GM18858 (cell line): Measurements from ENCODE around the gene EDN1.
"Not testable (repeated sequence)": the region's sequence is repeated elsewhere in the genome, so short reads cannot be mapped to it uniquely, and the experiment has no call there.

Experiments used
- ATAC-seq: cut with Tn5 transposase; IDR thresholded peaks from one replicate; pipeline ENCODE4 v1.9.1; 2021; ENCODE audit not compliant: unreplicated experiment

Gene EDN1

DNA sequence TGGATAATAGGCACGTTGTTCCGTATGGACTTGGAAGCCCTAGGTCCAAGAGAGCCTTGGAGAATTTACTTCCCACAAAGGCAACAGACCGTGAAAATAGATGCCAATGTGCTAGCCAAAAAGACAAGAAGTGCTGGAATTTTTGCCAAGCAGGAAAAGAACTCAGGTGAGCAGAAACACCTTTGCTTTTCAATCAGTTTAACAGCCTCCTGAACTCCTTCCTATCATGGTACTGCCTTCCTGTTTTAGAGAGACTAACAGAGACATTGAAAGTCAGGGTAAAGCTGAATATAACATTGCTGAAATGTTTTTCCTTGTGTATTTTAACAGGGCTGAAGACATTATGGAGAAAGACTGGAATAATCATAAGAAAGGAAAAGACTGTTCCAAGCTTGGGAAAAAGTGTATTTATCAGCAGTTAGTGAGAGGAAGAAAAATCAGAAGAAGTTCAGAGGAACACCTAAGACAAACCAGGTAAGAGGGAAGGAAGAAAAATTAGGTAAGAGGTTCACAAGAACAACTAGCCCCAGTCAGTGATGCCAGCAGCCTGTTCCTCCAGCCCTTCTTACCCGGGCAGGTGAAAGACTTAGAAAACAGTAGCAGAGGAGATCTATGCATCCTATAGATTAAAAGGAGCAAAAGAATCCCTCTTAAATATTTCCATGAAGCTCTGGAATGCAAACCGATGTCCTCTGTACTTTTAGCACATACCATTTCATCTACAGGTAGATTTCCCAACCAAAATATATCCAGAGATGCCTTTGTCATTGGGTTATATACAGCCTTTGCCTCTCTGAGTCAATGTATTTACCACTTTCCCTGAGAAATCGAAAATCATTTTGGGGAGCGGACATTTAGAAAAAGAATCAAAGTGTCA, 4.0 kb downstream of the EDN1 start:
- no peak for ATAC-seq

DNA sequence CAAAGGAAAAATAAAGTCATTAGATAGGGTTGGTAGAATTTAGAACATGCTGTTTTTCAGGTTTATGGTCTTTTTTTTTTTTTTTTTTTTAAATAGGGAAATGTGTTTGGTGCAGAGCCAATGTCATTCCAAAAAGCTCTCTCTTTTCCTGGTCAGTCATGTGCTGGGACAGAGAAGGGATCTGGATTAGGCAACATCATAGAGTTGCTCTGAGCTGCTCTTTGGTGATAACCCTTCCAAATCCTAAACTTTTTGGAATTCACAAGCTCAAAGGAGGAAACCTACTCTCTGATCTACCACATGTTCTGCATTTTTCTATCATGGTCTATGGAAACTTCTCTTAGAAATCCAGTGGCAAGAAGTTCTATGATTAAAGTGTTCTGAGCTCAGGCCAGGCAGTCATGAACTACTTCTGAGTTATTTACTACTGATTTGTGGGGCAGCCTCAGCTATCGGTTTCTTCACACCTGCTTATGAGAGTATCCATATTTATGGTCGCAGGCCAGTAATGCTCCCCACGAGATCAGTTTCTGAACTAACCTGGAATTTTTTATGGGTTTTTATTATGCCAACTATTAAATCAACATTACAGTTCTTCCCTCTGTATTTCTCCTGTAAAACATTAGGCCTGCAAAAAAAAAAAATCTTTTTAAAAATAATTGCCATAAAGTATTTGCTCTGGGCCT, 4.8 kb downstream of the EDN1 start:
- ATAC-seq: no peak

DNA sequence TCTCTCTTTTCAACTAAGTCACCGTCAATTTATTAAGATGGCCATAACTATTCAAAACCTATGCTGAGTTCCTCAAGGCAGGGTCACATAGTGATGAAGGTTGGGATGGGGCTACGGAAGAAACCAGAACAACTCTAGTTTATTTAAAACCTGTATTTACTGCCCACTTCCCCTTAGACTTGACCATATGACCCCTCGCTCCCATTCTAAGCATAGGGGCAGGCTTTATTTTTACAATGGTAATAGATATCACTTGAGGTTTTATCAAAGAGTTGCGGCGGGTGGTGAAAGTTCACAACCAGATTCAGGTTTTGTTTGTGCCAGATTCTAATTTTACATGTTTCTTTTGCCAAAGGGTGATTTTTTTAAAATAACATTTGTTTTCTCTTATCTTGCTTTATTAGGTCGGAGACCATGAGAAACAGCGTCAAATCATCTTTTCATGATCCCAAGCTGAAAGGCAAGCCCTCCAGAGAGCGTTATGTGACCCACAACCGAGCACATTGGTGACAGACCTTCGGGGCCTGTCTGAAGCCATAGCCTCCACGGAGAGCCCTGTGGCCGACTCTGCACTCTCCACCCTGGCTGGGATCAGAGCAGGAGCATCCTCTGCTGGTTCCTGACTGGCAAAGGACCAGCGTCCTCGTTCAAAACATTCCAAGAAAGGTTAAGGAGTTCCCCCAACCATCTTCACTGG, 5.5 kb downstream of the EDN1 start:
- no peak for ATAC-seq

DNA sequence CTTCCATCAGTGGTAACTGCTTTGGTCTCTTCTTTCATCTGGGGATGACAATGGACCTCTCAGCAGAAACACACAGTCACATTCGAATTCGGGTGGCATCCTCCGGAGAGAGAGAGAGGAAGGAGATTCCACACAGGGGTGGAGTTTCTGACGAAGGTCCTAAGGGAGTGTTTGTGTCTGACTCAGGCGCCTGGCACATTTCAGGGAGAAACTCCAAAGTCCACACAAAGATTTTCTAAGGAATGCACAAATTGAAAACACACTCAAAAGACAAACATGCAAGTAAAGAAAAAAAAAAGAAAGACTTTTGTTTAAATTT, 6.1 kb downstream of the EDN1 start:
- no peak for ATAC-seq

DNA sequence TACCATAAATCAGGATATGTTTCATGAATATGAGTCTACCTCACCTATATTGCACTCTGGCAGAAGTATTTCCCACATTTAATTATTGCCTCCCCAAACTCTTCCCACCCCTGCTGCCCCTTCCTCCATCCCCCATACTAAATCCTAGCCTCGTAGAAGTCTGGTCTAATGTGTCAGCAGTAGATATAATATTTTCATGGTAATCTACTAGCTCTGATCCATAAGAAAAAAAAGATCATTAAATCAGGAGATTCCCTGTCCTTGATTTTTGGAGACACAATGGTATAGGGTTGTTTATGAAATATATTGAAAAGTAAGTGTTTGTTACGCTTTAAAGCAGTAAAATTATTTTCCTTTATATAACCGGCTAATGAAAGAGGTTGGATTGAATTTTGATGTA, 6.4 kb downstream of the EDN1 start:
- ATAC-seq: no peak

DNA sequence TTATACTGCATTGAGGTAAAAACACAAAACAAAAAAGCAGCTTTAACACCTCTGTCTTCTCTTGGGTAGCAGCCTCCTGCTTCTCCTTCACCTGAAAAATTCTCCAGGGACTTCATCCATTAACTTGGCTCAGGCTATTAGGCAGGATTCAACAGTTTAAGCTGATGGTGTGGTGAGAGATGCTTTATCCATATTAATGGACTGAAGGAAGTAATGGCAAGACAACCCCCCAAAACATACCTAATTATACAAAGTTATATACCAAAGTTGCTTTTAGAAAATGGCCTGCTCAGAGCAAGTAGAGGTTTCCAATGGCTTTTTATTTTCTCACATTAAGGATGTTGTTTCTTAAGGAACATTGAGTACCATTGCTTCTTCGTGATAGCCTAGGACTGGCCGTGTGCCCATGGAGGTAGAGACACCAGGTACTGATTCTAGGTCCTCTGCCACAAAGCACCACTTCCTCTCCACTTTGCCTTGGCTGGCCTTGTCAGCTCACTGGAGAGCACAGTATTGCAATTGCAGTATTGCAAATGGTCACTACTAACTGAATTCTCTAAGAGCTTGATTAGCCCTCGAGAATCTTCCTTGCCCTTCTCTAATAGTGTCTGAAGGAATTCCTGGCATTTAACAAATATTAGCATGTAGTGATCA, 7.3 kb downstream of the EDN1 start:
- no peak for ATAC-seq

DNA sequence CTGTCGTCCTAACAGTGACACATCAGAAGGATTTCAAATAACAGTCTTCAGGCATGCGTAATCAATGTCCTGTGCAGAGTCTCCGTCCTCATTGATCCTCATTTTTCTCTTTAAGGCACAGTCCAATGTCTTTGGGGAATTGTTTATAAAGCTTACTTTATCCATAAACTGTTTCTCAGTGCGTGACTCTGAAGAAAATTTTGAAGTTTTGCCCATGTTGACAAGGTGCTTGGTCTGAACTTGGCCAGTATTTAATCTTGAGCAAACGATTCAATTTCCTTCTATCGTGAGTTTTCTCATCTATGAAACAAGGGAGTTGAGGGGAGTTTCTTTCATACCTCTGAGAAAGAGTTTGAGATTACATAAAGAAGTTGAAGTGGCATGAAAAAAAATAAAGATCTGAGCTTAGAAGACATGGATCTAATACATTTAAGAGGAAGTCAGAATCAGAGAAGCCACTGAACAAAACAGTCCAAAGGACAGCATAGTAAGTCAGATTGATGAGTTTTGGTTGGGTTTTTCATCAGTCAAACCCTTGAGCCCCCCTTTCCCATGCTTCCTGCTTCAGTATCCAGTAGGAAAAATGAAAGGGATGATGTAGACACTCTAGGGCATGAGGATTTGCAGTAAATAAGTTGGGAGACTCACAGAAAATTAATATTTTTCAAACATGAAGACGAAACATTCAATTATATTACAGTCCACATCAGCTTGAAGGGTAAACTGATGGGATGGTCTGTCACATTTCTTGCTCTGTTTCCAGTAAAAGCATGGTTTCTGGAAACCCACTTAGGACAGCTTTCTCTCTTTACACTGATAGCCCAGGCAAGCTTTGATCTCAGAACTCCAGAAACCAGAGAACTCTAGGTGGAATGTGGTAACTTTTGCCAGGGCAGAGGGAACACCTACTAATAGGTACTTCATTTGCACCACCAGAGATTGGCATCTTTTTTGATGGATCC, 8.1 kb downstream of the EDN1 start:
- ATAC-seq: no peak

DNA sequence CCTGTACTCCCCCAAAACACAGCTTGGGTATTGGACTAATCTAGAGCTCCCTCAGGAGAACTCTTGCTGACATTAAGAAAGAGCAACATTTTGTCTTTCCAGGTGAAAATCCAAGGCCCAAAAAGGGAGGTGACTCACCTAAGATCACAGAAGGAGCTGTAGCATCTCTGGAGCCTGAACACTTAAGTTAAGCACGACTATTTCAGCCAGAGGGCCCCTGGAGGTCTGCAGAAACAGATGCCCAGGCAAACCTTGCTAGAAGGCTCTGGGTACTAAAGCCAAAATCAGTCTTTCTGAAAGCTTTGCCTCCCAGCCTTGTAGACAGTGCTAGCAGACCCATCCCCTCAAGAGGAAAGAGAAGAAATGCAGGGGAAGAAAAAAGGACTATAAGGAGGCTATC, 8.8 kb downstream of the EDN1 start:
- no peak for ATAC-seq

DNA sequence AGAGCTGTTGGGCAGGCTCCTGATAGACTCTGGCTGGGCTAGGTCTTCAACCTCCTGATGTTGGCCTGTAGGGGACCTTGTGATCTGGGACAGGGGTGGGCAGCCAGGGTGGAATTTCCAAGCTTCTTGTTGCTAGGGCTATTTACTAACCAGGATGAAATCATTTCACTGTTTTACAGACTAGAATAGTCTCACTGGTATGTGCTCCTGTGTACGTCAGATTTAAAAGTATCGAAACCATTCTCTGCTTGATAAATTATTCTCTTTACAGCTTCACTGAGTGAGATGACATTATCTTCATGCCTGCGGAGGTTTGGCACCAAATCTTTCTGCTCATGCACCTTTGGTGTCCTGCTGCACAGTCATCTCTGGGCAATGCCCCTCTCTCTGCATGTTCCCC, 10.9 kb downstream of the EDN1 start:
- ATAC-seq: no peak

DNA sequence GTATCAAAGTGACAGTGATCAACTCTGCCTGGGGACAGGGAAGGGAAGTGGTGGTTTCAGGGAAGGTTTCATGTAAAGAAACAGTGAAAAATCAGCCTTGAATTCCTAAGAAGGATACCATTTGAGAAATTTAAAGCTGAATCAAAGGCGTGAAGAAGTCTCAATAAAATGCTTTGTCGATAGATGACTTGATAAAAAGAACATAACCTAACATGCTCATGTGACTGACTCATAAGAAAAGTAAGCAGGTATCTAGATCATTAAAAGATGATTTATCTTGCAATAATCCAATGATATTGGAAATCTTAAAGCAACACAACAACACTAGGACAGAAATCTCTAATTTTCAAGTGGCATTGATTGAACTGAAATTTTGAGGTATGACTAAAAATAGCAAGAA, 14.3 kb downstream of the EDN1 start:
- ATAC-seq: no peak

DNA sequence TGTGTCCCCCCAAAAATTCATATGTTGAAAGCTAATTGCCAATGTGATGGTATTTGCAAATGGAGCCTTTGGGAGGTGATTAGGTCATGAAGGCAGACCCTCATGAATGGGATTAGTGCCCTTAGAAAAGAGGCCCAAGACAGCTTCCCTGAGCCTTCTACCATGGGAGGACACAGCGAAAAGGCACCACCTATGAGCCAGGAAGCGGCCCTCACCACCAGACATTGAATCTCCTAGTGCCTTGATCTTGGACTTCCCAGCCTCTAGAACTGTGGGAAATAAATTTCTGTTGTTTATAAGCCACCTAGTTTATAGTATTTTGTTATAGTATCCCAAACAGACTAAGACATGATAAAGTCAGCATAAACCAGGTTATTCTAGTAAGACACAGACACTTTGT, 18.9 kb downstream of the EDN1 start:
- no peak for ATAC-seq

DNA sequence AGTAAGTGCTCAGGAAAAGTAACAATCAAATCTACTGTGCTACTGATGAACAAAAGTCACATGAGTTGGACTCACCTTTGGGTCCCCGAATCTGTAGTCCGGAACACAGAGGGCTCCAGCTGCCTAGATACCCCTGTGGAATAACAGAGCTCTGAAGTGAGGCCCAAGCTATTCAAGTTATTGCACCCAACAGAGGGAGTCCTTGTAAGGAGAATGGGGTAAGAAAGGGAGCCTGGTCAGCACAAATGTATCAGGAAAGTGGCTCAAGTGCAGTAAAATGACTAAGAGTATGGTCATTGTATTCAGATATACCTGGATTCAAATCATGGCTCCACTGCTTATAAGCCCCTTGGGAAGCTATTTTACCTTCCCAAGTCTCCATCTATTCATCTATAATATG, 20.9 kb downstream of the EDN1 start:
- no peak for ATAC-seq

DNA sequence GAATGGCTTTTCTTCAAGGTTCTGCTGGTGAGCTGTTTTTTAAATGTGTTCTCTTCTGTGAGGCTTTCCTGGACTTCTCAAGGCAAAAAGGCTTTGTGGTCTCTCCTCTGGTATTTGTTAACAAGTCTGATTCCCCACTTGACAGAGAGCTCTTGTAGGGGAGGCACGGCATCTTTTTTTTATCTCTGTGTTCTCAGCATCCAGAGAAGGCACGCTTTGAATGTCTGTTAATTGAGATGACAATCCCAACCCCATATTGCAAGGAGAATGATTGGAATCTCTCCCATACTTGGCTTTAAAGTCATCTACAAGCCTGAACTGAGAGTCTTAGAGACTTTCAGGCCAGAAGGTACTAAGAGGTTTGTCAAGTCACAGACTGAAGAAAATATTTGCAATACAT, 22.6 kb downstream of the EDN1 start:
- ATAC-seq: no peak

DNA sequence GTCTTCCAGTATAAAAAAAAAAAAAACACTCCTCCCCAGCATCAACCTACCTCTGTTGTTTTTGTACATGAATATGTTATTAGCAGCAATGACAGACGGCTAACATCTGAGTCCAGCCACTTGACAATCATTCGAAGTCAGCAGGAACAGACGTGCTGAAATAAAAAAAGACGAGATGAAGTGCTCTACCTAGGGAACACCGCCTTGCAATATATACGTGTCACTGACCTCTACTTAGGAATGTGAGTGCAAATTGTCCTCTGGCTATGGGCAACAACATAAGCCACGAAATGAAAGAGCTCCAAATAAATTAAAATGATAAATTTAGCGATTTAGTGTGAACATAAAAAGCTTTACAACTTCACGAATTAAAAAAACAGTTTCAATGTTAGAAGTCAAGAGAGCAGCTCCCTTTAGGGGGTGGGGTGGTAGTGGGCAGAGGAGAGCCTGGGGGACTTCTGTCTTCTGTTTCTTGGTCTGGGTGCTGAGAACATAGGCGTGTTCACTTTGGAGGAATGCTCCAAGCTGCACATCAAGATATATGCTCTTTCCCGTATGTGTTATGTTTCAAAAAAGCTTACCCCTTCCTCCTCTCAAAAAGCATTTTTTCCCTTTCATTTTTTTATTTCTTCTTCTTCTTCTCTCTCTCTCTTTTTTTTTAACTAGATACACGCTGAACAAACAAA, 23.3 kb downstream of the EDN1 start:
- ATAC-seq: no peak

DNA sequence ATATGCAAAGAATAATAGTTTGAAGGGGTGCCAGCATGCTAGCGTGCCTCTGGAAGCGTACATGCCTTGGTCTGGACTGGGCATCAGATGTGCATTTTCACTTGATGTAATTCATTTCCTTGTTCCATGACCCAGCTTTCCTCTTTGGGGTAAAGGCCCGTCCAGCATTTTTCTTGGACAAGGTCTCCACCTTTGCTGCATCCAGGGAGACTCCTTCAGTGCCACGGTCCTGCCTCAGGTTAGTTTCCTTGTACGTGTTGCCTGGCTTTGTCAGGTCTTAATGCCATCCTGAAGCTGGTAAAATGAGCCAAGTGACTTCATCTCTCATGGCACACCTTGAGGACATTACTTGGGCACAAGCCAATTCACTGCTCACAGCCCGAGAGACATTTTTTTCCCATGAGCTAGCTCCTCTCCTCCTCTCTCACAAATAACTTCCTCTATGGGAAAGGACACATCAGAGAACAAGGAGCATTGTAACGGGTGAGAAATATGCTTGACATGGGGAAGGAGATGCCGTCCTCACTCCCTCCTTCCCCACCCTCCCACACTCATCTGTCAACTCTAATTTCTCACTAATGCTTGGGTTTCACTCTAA, 23.9 kb downstream of the EDN1 start:
- no peak for ATAC-seq

DNA sequence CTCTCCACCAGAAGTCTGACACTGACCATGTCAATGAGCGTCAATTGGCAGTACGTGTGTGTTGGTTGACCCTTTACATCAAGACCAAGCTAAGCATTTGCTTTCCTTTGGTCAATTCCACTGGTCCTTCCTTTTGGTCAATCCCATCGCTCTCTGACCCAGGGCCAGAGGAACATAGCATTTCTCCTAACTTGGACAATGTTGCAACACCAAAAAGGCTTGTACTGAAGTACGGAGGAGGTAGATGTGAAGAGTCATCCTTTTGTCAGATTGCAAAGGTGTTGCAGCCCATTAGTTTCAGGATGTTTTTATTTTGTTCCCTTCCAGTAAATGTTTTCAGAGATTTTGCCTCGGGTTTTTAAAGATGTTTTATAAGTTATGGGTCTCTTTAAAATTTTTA, 24.6 kb downstream of the EDN1 start:
- ATAC-seq: no peak

DNA sequence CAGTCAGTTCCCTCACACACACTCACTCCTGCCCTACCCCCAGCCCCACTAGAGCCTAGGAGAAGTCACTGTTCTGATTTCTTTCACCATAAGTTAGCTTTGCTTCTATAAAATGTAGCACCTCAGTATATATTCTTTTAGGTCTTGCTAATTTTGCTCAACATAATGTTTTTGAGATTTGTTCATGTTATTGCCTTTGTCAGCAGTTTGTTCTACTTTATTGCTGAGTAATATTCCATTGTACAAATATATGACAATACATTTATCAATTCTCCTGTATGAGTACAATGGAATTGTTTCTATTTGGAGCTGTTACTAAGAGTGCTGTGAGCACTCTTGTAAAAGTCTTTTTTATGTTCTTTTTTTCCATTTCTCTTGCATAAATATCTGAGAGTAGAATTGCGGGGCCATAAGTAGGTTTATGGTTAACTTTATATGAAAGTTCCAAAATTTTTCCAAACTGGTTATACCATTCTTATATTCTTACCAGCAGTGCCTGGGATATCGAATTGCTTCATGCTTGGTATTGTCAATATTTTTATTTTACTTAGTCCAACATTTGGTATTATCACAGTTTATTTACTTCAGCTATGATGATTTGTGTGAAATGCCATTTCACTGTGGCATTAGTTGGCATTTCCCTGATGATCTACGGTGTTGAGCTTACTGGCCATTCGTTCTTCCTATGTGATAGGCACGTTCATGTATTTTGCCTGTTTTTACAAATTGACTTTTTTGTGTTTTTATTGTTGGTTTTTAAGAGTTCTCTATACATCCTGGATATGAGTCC, 25.3 kb downstream of the EDN1 start:
- ATAC-seq: no peak

DNA sequence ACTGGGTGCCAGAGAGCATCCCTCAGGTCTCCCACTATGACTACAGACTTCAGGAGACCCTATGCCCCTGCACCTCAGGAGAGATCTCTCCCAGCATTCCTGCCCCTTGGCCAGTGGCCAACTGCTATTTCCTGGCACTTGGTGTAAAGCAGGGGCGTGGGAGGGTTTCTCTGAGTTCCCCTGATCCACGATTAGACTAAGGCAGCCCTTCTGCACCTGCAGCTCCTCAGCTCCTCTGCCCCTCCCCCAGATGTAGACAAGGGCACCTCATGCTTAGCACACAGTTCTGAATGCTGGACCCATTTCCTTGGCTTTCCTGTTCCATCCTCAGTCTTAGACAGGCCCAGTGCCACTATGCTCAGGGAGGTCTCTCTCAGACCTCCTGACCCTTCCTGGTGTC, 28.6 kb downstream of the EDN1 start:
- ATAC-seq: no peak

DNA sequence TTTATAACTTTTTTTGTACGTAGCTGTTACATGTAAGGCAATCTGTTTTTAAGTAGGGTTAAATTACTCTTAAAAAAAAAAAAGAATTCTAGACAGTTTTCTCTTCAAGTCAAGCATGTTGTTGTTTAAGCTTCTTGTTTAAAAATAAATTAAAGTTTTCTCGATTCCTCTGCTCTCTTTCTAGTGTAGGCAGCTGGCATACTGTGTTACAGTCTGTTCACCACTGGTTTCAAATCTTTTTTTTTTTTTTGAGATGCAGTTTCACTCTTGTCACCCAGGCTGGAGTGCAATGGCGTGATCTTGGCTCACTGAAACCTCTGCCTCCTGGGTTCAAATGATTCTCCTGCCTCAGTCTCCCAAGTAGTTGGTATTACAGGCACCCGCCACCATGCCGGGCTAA, 29.9 kb downstream of the EDN1 start:
- not testable (repeated sequence) for ATAC-seq
